ENCODE measurements around the gene CPXM2.

Gene CPXM2

DNA sequence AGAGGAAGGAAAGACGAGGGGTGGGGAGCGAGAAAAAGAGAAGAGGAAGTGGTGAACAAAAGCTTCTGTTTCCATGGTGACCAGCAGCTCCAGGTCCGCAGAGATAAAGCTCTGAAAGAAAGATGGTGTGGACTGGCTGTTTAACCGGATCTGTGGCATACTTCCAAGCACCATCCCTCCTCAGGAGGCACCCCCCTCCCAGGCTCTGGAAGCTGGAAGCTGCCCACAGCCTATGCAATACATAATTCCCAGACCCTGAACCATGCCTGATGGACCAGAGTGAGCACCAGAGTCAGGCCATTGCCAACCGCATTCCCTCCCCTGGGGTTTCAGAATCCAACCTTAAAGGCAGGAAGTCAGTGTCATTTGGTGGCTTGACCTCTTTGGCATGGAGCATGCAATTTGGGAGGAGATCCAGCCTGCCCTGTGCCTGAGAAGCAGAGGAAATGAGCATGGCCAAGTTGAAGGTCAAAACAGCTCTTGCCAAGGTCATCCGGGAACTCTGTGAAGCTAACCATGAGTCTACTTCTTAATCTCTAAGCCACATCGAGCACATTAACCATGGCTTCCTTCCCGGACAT lies 22.2 kb upstream of the CPXM2 start:
- H3K27ac ChIP-seq (replicated peaks), result no peak overlapping the region
- peak; percentile 17 to 40 for DNase-seq (ENCODE audit: low read depth in 1 of 2, low spot score in 1 of 2)
- TF ChIP-seq GABPA (IDR thresholded peaks at IDR 0.05; ENCODE audit: low read depth) (no peak), SPI1 (IDR thresholded peaks at IDR 0.05; ENCODE audit: borderline replicate concordance, low read depth) (peak; percentile 85), POLR2AphosphoS5 (IDR thresholded peaks at IDR 0.05; ENCODE audit: low read depth) (no peak)
- TF ChIP-seq, protein P1, sequence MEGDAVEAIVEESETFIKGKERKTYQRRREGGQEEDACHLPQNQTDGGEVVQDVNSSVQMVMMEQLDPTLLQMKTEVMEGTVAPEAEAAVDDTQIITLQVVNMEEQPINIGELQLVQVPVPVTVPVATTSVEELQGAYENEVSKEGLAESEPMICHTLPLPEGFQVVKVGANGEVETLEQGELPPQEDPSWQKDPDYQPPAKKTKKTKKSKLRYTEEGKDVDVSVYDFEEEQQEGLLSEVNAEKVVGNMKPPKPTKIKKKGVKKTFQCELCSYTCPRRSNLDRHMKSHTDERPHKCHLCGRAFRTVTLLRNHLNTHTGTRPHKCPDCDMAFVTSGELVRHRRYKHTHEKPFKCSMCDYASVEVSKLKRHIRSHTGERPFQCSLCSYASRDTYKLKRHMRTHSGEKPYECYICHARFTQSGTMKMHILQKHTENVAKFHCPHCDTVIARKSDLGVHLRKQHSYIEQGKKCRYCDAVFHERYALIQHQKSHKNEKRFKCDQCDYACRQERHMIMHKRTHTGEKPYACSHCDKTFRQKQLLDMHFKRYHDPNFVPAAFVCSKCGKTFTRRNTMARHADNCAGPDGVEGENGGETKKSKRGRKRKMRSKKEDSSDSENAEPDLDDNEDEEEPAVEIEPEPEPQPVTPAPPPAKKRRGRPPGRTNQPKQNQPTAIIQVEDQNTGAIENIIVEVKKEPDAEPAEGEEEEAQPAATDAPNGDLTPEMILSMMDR (IDR thresholded peaks at IDR 0.05; ENCODE audit: insufficient read depth, low read length), result no peak
- no peak overlapping the region for H3K4me3 ChIP-seq (replicated peaks; ENCODE audit: insufficient read depth, low read length)
- H3K27me3 ChIP-seq (ENCODE audit: insufficient read depth, poor library complexity, severe bottlenecking), result peaks cover 3% of the 10 kb centered on the region

DNA sequence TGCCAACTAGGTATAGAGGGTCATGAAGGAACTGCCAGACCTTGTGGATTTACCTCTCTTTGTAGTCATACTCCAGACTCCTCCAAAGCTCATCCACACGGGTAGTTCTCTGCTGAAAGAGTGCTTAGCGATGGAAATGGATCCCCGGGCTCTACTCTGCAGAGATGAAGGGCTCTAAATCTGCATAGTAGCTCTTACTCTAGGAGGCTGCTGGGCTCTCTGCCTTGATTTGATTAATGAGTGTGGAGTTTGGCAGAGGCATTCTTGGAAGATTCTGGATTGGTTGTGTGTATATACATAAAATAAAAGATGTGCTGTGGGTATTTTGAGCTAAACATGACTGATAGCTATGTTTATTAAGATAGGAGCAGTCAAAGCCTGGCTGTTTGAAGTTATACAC lies 21.3 kb upstream of the CPXM2 start:
- DNase-seq (ENCODE audit: low read depth in 1 of 2, low spot score in 1 of 2), result no peak

DNA sequence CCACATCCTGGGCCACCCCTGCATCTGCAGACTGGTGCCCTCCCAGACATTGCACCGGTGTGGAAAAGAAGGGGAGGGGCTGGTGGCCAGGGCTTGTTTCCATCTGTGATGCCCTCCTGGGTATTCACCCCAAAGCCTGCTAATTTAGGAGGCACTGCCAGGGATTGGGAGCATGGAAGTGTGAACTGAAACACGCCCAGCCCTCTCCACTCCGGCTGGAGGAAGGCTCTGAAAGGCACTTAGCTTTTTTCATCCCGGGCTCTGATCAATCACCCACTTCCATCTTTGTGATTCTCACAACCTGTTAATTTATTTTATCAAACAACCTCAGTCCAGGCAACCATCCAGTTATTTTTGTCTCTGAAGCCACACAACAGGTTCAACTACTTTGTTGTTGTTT lies 20.9 kb upstream of the CPXM2 start:
- H3K27ac ChIP-seq (replicated peaks), result no peak overlapping the region
- no peak for DNase-seq (ENCODE audit: low read depth in 1 of 2, low spot score in 1 of 2)
- TF ChIP-seq POLR2AphosphoS5 (IDR thresholded peaks at IDR 0.05; ENCODE audit: low read depth) (no peak), GABPA (IDR thresholded peaks at IDR 0.05; ENCODE audit: low read depth) (no peak), SPI1 (IDR thresholded peaks at IDR 0.05; ENCODE audit: borderline replicate concordance, low read depth) (no peak), REST (IDR thresholded peaks at IDR 0.05; ENCODE audit: insufficient replicate concordance, low read depth) (no peak)
- TF ChIP-seq, protein P1 (IDR thresholded peaks at IDR 0.05; ENCODE audit: insufficient read depth, low read length), result no peak
- peaks cover 3% of the 10 kb centered on the region for H3K27me3 ChIP-seq (ENCODE audit: insufficient read depth, poor library complexity, severe bottlenecking)
- H3K4me3 ChIP-seq (replicated peaks; ENCODE audit: insufficient read depth, low read length), result no peak overlapping the region

More for the DNA sequence above, 21.3 kb upstream of the CPXM2 start:
- H3K27ac ChIP-seq (replicated peaks), result no peak overlapping the region
- no peak overlapping the region for H3K4me3 ChIP-seq (replicated peaks; ENCODE audit: insufficient read depth, low read length)
- peaks cover 3% of the 10 kb centered on the region for H3K27me3 ChIP-seq (ENCODE audit: insufficient read depth, poor library complexity, severe bottlenecking)
- TF ChIP-seq, protein P1 (IDR thresholded peaks at IDR 0.05; ENCODE audit: insufficient read depth, low read length), result no peak
- TF ChIP-seq REST (IDR thresholded peaks at IDR 0.05; ENCODE audit: insufficient replicate concordance, low read depth) (no peak), GABPA (IDR thresholded peaks at IDR 0.05; ENCODE audit: low read depth) (no peak), SPI1 (IDR thresholded peaks at IDR 0.05; ENCODE audit: borderline replicate concordance, low read depth) (no peak), POLR2AphosphoS5 (IDR thresholded peaks at IDR 0.05; ENCODE audit: low read depth) (no peak)

DNA sequence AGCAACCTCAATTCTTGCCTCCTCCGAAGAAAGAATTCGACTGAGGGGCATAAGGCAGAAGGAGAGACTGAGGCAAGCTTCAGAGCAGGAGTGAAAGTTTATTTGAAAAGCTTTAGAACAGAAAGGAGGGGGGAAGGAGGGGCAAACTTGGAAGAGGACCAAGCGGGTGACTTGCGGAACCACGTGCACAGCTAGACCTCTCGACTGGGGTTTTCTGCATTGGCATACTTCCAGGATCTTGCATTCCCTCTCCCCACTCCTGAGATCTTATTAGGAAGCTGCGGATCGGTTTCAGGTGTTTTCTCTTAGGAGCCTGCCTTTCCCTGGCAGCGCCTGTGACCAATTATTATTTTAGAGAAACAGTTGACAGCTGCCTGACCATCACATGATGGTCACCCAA lies 20.3 kb upstream of the CPXM2 start:
- H3K27me3 ChIP-seq (ENCODE audit: insufficient read depth, poor library complexity, severe bottlenecking), result peaks cover 3% of the 10 kb centered on the region
- H3K27ac ChIP-seq (replicated peaks), result no peak overlapping the region
- DNase-seq (ENCODE audit: low read depth in 1 of 2, low spot score in 1 of 2), result no peak
- TF ChIP-seq, protein P1 (IDR thresholded peaks at IDR 0.05; ENCODE audit: insufficient read depth, low read length), result no peak
- TF ChIP-seq SPI1 (IDR thresholded peaks at IDR 0.05; ENCODE audit: borderline replicate concordance, low read depth) (no peak), REST (IDR thresholded peaks at IDR 0.05; ENCODE audit: insufficient replicate concordance, low read depth) (no peak), POLR2AphosphoS5 (IDR thresholded peaks at IDR 0.05; ENCODE audit: low read depth) (no peak), GABPA (IDR thresholded peaks at IDR 0.05; ENCODE audit: low read depth) (no peak)
- no peak overlapping the region for H3K4me3 ChIP-seq (replicated peaks; ENCODE audit: insufficient read depth, low read length)
